HEK293 (cell line): Measurements from ENCODE around the gene WLS.

Source experiments
- CTCF ChIP-seq: fragments of 450-650 bp; formaldehyde crosslinking; IDR thresholded peaks from 2 replicates; pipeline ENCODE4 v1.5.1; 2016; ENCODE audit warnings: missing biosample characterization, missing genetic modification characterization
- SP2 ChIP-seq: fragments of 450-650 bp; formaldehyde crosslinking; IDR thresholded peaks from 2 replicates; pipeline ENCODE4 v1.5.1; 2016; ENCODE audit warnings: missing biosample characterization, missing genetic modification characterization
- ZNF133 ChIP-seq: fragments of 450-650 bp; formaldehyde crosslinking; IDR thresholded peaks from 2 replicates; pipeline ENCODE4 v1.5.1; 2016; ENCODE audit warnings: missing biosample characterization, missing genetic modification characterization
- ZNF16 ChIP-seq: fragments of 450-650 bp; formaldehyde crosslinking; IDR thresholded peaks from 2 replicates; pipeline ENCODE4 v1.5.1; 2016; ENCODE audit warnings: low read depth, missing biosample characterization, missing genetic modification characterization
- ZNF184 ChIP-seq: fragments of 450-650 bp; IDR thresholded peaks from 2 replicates; pipeline ENCODE4 v1.5.1; 2018; ENCODE audit warnings: missing biosample characterization, mild to moderate bottlenecking, missing genetic modification characterization
- ZNF221 ChIP-seq: fragments of 450-650 bp; formaldehyde crosslinking; IDR thresholded peaks from 2 replicates; pipeline ENCODE4 v1.5.1; 2017; ENCODE audit warnings: missing biosample characterization, missing genetic modification characterization, borderline replicate concordance
- TF ChIP-seq, protein P1 (sequence below): fragments of 450-650 bp; formaldehyde crosslinking; IDR thresholded peaks from 2 replicates; pipeline ENCODE4 v1.5.1; 2016; ENCODE audit warnings: missing biosample characterization, missing genetic modification characterization
- TF ChIP-seq, protein P2 (sequence below): fragments of 450-650 bp; formaldehyde crosslinking; conservative IDR thresholded peaks from 2 replicates; pipeline ENCODE4 v1.5.1; 2016; ENCODE audit warnings: low read depth, missing biosample characterization, missing genetic modification characterization

DNA sequence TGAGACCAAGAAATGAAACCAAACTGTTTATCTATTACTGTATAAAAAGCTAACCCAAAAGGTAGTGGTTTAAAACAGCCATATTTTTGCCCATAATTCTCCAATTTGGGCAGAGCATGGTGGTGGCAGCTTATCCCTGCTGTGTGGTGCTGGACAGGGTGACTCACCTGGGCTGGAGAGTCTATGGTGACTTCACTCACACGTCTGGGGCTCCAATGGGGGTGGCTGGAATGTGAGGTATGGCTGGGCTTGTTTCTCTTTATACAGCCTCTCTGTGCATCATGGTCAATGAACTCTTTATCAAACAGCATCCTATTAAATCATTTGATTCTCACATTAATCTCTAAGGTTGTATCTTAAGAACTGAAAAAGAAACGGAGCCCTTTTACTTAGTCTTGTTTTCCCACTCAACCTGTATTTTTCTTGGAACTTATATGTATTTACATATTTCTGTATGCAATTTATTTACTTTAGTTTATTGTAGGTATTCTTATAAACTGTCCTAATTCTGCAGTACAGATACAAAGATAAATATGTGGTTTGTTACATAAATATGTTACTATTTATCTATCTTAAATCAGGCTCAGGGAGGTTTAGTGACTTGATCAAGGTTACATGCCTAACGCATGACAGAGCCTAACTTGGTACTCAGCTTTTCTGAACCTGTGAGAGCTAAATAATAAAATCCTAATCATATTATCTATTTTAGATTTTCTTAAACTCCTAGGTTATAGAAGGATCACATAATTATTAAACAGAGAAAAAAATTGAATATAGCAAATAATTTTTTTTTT is 37.5 kb upstream of the WLS start:
- TF ChIP-seq ZNF221 (no peak), CTCF (tag by site-specific recombination) (no peak), ZNF184 (no peak), SP2 (tag by site-specific recombination) (no peak), ZNF16 (tag by site-specific recombination) (no peak), ZNF133 (tag by site-specific recombination) (no peak)
- TF ChIP-seq, protein P1, sequence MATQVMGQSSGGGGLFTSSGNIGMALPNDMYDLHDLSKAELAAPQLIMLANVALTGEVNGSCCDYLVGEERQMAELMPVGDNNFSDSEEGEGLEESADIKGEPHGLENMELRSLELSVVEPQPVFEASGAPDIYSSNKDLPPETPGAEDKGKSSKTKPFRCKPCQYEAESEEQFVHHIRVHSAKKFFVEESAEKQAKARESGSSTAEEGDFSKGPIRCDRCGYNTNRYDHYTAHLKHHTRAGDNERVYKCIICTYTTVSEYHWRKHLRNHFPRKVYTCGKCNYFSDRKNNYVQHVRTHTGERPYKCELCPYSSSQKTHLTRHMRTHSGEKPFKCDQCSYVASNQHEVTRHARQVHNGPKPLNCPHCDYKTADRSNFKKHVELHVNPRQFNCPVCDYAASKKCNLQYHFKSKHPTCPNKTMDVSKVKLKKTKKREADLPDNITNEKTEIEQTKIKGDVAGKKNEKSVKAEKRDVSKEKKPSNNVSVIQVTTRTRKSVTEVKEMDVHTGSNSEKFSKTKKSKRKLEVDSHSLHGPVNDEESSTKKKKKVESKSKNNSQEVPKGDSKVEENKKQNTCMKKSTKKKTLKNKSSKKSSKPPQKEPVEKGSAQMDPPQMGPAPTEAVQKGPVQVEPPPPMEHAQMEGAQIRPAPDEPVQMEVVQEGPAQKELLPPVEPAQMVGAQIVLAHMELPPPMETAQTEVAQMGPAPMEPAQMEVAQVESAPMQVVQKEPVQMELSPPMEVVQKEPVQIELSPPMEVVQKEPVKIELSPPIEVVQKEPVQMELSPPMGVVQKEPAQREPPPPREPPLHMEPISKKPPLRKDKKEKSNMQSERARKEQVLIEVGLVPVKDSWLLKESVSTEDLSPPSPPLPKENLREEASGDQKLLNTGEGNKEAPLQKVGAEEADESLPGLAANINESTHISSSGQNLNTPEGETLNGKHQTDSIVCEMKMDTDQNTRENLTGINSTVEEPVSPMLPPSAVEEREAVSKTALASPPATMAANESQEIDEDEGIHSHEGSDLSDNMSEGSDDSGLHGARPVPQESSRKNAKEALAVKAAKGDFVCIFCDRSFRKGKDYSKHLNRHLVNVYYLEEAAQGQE (tag by site-specific recombination), result no peak
- TF ChIP-seq, protein P2, sequence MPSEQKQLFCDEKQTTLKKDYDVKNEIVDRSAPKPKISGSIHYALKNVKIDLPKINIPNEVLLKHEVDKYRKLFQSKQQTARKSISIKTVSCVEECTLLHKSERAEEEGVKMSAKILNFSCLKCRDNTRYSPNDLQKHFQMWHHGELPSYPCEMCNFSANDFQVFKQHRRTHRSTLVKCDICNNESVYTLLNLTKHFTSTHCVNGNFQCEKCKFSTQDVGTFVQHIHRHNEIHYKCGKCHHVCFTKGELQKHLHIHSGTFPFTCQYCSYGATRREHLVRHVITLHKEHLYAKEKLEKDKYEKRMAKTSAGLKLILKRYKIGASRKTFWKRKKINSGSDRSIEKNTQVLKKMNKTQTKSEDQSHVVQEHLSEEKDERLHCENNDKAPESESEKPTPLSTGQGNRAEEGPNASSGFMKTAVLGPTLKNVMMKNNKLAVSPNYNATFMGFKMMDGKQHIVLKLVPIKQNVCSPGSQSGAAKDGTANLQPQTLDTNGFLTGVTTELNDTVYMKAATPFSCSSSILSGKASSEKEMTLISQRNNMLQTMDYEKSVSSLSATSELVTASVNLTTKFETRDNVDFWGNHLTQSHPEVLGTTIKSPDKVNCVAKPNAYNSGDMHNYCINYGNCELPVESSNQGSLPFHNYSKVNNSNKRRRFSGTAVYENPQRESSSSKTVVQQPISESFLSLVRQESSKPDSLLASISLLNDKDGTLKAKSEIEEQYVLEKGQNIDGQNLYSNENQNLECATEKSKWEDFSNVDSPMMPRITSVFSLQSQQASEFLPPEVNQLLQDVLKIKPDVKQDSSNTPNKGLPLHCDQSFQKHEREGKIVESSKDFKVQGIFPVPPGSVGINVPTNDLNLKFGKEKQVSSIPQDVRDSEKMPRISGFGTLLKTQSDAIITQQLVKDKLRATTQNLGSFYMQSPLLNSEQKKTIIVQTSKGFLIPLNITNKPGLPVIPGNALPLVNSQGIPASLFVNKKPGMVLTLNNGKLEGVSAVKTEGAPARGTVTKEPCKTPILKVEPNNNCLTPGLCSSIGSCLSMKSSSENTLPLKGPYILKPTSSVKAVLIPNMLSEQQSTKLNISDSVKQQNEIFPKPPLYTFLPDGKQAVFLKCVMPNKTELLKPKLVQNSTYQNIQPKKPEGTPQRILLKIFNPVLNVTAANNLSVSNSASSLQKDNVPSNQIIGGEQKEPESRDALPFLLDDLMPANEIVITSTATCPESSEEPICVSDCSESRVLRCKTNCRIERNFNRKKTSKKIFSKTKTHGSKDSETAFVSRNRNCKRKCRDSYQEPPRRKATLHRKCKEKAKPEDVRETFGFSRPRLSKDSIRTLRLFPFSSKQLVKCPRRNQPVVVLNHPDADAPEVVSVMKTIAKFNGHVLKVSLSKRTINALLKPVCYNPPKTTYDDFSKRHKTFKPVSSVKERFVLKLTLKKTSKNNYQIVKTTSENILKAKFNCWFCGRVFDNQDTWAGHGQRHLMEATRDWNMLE (tag by site-specific recombination), result no peak
